Transverse colon (tissue), 4 donors: Measurements from ENCODE around the gene ZP3. TPM values are rescaled to one million over a fixed set of nuclear protein-coding genes. Genes with fewer than 3 reads are reported as not detected.
"Not testable (repeated sequence)": the region's sequence is repeated elsewhere in the genome, so short reads cannot be mapped to it uniquely, and the experiment has no call there.

Experiments used
- DNase-seq: peaks from one replicate; pipeline ENCODE4 v3.0.0-alpha.2; 2019
- H3K27ac ChIP-seq, 4 donors: fragments of 200-600 bp; sonication (generic); 2 replicates each; pipeline ENCODE4 v1.5.1; 2016 to 2018; ENCODE audit warnings: inconsistent platforms in 4 of 4
- H3K27me3 ChIP-seq: fragments of 200-600 bp; sonication (generic); 2 replicates; pipeline ENCODE4 v1.5.1; 2017; ENCODE audit warnings: inconsistent platforms
- H3K36me3 ChIP-seq, 4 donors: fragments of 200-600 bp; sonication (generic); 2 replicates each; pipeline ENCODE4 v1.5.1; 2017 to 2019; ENCODE audit warnings: inconsistent platforms in 4 of 4
- H3K4me1 ChIP-seq, 4 donors: fragments of 200-600 bp; sonication (generic); 2 replicates each; pipeline ENCODE4 v1.5.1; 2017 to 2020; ENCODE audit warnings: inconsistent platforms in 4 of 4
- H3K4me3 ChIP-seq, 4 donors: fragments of 200-600 bp; sonication (generic); 1 replicate in 1 of 4; 2 replicates in 3 of 4; pipeline versions ENCODE4 v1.5.1 to v1.6.1; 2017 to 2019; ENCODE audit warnings: inconsistent platforms in 4 of 4
- H3K9me3 ChIP-seq, 2 donors: fragments of 200-600 bp; sonication (generic); 2 replicates each; pipeline ENCODE4 v1.5.1; 2017 to 2019; ENCODE audit warnings: inconsistent platforms in 2 of 2
- WGBS, 2 donors: methylation state at CpG; one replicate each; pipeline ENCODE4 v1.1.5; 2018; ENCODE audit warnings: low coverage in 1 of 2; 5-methylcytosine and 5-hydroxymethylcytosine counted together
- in situ Hi-C, 4 donors: fragments of 200-750 bp; cut with MboI; loops; one replicate each; pipeline versions ENCODE4 v1.15.0 to v1.15.1; 2017; ENCODE audit warnings: low sequenced_read_pairs in 3 of 4, low pct_ligation_motif_present in 1 of 4, low pct_unique_long_range_greater_than_20kb in 1 of 4
- intact Hi-C: fragments of 100-400 bp; cut with DNase I; formaldehyde crosslinking; loops from one replicate; pipeline ENCODE4 v1.15.1; 2023; ENCODE audit warnings: low total_unique reads
- total RNA-seq, 4 donors: library from RNA; depleted of rRNA; stranded (reverse); fragments of >200 nt; gene quantifications; one replicate each; pipeline ENCODE4 v1.1.0, GENCODE V29; 2016

ZP3 gene
- total RNA-seq, 4 donors from 2014 or later, result 3.0 to 3.4 TPM; not detected in 2

DNA sequence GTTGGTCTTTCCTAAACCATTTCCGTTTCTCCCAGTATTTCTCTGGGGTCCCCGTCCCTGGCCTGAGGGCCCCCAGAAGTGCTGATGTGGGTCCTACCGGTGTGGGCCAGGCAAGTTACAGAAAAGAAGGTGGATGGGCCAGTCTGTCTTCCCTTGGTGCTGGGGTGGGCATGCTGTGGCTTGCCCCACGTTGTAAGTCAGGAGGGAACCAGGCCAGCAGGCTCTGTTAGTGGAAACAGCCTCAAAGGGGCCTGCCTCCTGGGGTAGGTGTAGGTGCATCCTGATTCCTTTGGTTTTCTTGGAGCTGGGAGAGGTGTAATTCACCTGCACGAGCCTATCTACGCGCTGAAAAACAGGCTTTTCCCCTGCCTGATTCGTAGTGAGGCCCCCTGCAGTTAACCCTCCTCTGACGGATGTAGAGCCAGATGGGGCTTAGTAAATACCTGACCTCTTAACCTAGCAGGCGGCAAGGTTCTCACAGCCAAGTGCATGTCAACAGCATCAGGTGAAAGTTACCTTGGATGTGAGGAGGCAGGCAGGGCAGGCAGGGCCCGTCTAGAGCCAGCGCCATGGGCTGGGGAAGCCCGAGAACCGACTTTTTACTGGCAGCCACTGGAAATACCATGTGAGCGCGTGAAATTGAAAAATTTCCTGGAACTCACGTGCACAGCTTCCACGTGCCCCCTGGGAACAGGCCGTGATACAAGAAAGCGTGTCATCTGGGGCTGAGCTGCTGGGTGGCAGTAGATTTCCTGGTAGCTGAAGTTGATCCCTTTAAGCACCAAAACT is 61.3 kb downstream of the ZP3 start:
- H3K27ac ChIP-seq, H3K27me3 ChIP-seq, H3K4me1 ChIP-seq, H3K4me3 ChIP-seq, DNase-seq, H3K36me3 ChIP-seq, H3K9me3 ChIP-seq, in situ Hi-C loops, intact Hi-C loops: not testable (repeated sequence)
- WGBS, 2 donors, result no CpG with 5 or more reads among the region's 20 CpGs

DNA sequence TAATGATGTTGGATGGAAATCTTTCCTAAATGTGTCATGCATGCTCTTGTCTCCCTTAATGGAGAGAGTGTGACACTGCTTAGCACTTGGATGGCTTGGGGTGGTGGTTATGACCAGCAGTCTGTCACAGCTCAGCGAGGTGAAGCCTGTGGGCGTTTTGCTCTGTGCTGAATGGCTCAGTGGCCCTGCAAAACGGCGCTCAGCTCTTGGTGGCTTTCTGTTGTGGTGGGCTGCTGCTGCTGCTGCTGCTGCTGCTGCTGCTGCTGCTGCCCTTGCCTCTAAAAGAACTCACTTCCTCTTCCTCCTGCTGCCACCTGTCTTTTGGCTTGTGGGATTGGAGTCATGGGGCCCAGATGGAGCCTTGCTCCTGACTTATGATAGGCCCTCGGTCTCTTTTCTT is 61.9 kb downstream of the ZP3 start:
- H3K27me3 ChIP-seq, H3K4me3 ChIP-seq, DNase-seq, H3K4me1 ChIP-seq, in situ Hi-C loops, H3K36me3 ChIP-seq, H3K9me3 ChIP-seq, intact Hi-C loops, H3K27ac ChIP-seq: not testable (repeated sequence)
- 60% methylated on average over 3 of the region's 5 CpGs; no CpG with 5 or more reads in 1 of the 2 donors for WGBS, 2 donors

DNA sequence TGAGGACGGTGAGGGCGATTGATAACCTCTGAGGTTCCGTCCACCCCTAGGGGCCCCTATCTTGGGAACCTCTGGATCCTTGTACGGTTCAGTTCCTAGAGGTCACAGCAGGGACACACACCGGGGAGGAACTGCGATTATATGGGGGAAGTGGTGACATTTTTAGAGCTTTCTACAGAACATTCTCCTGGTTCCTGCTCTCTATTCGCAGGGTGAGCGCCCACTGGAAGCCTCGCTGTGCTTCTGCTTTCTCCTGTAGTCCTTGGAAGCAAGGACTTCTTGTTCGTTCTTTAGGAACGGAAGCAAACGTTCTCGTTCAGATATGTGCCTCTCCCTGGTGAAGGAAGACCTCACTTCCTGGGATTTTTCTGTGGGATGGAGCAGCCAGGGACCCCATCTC is 63.2 kb downstream of the ZP3 start:
- H3K9me3 ChIP-seq, H3K27ac ChIP-seq, DNase-seq, H3K4me1 ChIP-seq, intact Hi-C loops, in situ Hi-C loops, H3K36me3 ChIP-seq, H3K4me3 ChIP-seq, H3K27me3 ChIP-seq: not testable (repeated sequence)
- 78% methylated on average over 8 of the region's 13 CpGs; no CpG with 5 or more reads in 1 of the 2 donors for WGBS, 2 donors

Other genes with a start within 250 kb of the ZP3 start
- 1 to 10 TPM in 2 of 4 donors, under 1 TPM in 1, not detected in 1; 0.82 to 1.4 (median 1.1) TPM for gene SRRM3, start 223.1 kb upstream of the ZP3 start, total RNA-seq
- 1,000 to 10,000 TPM in 1 of 4 donors, 100 to 1,000 TPM in 3; 387 to 1,086 (median 519) TPM for gene HSPB1, start 122.3 kb upstream of the ZP3 start, total RNA-seq
- gene YWHAG, start 66.0 kb upstream of the ZP3 start, total RNA-seq, result 10 to 100 TPM; 35.9 to 71.6 (median 48.2) TPM
- gene SSC4D, start 15.3 kb upstream of the ZP3 start, total RNA-seq, result under 1 TPM in 1 of 4 donors, not detected in 3; 0.41 TPM
- gene DTX2, start 36.8 kb downstream of the ZP3 start, total RNA-seq, result 100 to 1,000 TPM in 2 of 4 donors, 10 to 100 TPM in 2; 73.0 to 169 (median 119) TPM
- gene UPK3B, start 85.6 kb downstream of the ZP3 start, total RNA-seq, result 10 to 100 TPM in 1 of 4 donors, 1 to 10 TPM in 2, not detected in 1; 3.0 to 11.6 (median 4.9) TPM
- gene SPDYE16, start 118.3 kb downstream of the ZP3 start, total RNA-seq, result not detected
- 10 to 100 TPM in 2 of 4 donors, 1 to 10 TPM in 2; 1.5 to 38.2 (median 9.3) TPM for gene POMZP3, start 202.3 kb downstream of the ZP3 start, total RNA-seq